Dedifferentiated amniotic fluid mesenchymal stem cell (primary cell): ENCODE data around the gene HMBS.
A peak's percentile ranks its signal among the peaks of the same experiment; 100 is the strongest.
"Not testable (repeated sequence)": the region's sequence is repeated elsewhere in the genome, so short reads cannot be mapped to it uniquely, and the experiment has no call there.

Source experiments
- DNase-seq: peaks from one replicate; pipeline ENCODE4 v3.0.0-alpha.2; 2016; ENCODE audit errors: extremely low spot score

Gene HMBS

DNA sequence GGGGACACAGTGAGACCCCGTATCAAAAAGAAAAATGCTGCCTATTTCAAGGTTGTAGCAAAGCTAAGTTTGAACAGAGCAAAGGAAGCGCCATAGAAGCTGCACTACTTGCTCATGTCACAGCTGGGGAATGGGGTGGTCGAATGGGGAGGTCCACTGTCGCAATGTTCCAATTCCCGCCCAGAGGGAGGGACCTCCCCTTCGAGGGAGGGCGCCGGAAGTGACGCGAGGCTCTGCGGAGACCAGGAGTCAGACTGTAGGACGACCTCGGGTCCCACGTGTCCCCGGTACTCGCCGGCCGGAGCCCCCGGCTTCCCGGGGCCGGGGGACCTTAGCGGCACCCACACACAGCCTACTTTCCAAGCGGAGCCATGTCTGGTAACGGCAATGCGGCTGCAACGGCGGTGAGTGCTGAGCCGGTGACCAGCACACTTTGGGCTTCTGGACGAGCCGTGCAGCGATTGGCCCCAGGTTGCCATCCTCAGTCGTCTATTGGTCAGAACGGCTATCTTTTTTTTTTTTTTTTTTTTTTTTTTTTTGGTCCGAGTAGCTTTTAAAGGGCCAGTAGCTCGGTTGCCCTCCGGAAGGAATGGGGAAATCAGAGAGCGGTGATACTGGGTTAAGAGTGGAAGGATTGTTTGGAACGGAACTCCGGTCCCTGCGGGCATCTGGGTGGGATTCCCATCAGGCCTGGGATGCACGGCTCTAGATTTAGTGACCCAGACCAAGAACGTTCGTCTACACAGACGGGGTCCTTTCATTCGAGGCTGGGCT lies at the start of gene HMBS:
Gene HMBS, plus strand, starts transcription at position 219 of the 774 bp plus-strand sequence. Its CDS starts 153 bp downstream, at position 372.
- DNase-seq, result peak; percentile 89

DNA sequence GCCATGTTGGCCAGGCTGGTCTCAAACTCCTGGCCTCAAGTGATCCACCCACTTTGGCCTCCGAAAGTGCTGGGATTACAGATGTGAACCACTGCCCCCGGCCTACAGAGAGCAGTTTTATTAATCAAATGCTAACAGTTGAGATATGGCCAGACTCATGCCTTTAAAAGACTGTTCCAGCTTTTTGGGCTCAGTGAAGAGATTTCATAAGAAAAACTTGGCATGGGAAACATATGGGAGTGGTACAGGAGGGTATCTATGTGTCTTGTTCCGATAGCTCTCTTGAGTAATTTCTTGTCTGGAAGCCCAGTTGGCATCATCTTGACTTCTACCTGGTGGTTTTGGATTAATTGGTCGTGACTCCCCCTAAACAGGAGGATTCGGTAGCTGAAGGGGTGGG lies 45.8 kb upstream of the HMBS start:
- DNase-seq, result no peak

DNA sequence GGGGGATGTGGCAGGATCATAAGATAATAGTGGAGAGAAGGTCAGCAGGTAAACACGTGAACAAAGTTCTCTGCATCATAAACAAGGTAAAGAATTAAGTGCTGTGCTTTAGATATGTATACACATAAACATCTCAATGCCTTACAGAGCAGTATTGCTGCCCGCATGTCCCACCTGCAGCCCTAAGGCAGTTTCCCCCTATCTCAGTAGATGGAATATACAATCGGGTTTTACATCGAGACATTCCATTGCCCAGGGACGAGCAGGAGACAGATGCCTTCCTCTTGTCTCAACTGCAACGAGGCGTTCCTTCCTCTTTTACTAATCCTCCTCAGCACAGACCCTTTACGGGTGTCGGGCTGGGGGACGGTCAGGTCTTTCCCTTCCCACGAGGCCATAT lies 45.2 kb upstream of the HMBS start:
- DNase-seq, result not testable (repeated sequence)

DNA sequence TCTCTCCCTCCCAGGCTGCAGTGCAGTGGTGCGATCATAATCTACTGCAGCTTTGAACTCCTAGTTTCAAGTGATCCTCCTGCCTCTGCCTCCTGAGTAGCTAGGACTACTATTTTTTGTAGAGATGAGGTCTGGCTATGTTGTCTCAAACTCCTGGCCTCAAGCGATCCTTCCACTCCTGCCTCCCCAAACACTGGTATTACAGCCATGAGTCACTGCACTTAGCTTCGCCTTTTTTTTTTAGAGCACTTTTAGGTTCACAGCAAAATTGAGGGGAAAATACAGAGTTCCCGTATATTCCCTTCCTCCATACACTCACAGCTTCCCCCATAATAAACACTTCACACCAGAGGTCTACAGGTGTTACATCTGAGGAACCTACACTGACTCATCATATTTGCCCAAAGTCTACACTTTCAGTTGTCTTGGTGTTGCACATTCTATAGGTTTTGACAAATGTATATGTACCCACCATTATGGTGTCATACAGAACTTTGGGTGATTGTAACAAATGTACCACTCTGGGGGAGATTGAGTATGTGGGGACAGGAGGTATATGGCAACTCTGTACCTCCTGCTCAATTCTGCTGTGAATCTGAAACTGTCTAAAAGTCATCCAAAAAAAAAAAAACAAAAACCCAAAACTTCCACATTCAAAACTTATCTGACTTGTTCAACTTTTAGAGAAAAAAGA lies 42.7 kb upstream of the HMBS start:
- DNase-seq, result no peak

DNA sequence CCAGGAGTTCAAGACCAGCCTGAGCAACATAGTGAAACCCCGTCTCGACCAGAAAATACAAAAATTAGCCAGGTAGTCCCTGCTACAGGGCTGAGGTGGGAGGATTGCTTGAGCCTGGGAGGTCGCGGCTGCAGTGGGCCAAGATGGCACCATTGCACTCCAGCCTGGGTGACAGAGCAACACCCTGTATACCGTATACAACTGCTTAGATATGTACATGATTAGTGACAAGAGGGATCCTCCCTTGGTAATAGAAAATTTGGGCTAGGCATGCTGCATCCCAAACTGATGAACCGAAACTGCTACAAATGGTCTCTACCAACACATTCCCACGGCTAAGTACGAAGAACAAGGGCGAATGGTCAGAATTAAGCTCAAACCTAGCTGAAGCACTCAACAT lies 41.8 kb upstream of the HMBS start:
- no peak for DNase-seq

DNA sequence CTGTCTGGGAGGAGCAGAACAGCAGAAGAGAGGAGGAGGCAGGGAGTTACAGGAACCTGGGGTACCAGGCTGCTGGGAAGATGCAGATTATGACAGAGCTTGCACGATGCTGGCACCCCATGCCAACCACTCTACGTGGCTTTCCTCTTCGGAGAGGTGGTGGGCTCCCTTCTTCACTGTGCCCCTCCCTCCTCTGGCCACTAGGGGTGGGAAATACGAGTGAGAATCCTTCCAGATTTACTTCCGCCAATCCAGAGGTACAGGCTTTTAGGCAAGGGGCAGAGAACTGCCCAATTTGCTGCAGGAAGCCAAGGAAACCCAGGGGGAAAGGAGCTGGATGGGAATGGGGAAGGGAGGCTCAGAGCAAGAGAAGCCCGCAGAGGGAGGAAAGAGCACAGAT lies 40.0 kb upstream of the HMBS start:
- DNase-seq, result no peak

DNA sequence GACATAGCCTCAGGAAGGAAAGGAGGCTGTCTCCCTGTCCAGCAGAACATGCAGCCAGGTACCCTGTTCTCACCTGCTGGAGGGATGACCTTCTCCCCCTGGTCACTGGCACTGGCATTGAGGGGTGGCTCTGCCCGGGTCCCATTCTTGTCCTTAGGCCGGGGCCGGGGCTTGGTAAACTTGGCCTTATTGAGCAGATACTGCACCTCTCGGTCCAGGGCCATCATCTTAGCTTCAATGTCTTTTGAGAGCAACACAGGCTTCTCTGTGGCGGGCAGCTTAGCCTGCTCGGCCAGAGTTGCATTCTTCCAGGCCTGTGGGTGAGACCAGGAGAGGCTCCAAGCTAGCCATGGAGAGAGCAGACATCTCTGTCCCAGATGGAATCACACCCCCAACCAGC lies 38.2 kb upstream of the HMBS start:
- DNase-seq, result no peak

DNA sequence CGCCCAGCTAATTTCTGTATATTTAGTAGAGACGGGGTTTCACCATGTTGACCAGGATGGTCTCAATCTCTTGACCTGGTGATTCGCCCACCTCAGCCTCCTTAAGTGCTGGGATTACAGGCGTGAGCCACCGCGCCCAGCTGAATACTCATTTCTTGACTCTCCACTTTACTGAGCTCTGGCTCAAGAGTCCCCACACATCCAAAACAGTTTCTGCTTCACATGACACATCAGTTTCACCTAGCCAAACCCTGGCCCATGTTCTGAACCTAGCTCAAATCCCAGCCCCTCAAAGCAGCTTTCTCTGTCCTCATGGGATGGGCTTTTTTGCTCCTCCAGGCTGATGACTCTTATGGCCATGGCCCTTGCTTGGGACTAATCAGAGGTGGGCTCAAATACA lies 37.5 kb upstream of the HMBS start:
- no peak for DNase-seq

DNA sequence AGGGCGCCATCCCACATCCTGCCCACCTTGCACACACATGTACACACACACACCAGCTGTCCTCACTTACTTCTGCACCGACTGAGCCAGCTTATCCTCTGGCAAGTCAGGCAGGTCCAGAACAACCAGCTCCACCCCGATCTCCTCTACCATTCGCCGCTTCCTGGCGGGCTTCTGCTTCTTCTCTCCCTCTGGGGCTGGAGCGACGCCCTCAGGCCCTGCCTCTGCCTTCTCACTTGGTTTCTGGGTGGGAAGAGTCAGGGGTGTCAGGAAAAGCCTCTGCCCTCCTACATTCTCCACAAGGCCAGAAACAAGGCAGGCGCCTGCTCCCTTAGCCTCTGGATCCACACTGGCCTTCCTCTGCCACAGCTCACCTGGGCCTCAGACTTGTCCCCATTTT lies 36.0 kb upstream of the HMBS start:
- no peak for DNase-seq

DNA sequence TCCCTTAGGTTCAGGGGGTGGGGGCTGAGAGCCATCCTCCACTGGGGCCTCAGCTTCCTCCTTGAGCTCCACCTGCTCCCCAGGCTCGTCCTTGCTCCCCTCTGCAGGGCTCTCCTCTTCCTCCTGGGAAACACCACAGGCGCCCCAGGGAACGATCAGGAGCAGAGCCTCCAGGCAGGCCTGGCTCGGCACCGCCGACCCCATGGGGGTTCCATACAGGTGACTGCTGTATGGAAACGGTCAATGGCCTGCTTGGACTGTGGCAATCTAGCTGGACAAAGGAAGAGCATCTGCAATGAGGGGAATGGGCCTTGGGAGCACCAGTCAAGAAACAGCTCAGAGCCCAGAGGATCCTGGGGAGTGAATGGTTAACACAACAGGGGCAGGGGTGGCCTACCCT lies 35.6 kb upstream of the HMBS start:
- DNase-seq, result no peak

DNA sequence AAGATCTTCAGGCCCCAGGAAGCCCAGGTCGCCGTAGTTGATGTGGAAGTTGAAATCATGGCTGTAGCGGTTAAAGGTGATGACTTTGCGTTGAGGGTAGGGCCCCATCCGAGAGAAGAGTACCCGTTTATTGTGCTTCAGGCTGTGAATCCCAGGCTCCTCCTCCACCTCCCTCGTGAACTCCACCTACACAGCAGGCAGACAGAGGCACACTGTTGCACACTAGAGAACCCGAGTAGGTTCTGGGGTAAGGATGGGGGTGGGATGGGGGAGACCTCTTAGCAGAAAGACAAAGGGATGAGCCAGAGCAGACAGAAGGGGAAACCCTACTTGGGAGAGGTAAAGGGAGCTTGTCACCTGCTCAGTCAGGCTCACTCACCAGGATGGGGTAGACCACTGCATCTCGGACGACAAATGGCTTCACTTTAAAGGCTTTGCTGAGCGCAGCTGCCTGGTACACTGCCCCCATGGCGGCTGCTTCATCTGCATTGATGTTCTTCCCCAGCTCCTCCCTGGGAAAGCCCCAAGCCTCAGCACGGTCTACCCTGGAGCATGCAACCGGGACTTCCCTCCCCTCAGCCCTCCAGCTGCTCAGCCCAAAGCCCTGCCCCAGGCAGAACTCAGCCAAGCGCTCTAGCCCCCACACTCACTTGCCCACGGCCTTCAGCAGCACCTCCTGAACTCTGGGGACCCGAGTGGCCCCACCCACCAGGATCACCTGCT lies 33.1 kb upstream of the HMBS start:
- no peak for DNase-seq

DNA sequence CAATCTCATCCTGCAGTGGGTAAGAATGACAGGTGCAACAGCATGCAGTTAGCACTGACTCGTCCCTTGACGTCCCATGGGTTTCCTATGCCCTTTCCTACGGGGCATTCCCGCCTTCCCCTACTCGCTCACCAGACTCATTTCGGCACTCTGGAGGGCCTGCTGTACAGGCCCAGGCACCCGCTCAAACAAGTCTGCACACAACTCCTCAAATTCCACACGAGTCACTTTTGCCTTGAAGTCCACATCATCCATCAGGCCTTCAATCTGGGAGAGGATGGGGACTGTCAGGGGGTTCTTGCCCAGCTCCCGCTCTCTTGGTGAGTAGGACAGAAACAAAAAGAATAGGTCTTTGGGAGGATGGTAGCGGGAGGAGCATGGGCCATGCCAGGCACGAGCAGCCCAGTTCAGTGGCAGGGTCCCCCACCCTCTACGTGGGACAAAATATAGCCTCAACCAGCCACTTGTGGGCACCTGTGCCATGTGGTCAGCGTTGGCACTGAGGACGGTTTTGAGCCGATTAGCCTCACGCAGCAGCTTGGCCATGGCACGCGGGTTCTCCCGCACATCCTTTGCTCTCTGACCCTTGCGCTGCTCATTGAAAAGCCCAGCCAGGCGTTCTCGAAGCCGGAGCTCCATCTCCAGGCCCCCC lies 32.4 kb upstream of the HMBS start:
- DNase-seq, result no peak

DNA sequence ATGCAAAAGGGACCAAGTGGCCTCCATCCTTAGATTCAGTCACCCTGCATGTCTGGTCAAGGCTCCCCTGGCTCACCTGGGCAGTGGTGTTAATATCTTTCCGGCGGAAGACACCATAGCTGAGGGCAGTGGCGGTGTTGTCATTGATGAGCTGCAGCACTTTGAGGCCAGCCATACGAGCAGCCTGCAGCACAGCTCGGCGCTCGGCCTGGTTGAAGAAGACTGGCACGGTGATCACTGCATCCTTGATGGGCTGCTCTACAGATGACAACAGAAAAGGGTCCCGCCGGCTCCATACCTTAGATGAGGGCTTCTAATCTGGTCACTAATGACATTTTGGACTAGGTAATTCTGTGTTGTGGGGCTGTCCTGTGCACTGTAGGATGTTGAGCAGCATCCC lies 30.3 kb upstream of the HMBS start:
- no peak for DNase-seq

DNA sequence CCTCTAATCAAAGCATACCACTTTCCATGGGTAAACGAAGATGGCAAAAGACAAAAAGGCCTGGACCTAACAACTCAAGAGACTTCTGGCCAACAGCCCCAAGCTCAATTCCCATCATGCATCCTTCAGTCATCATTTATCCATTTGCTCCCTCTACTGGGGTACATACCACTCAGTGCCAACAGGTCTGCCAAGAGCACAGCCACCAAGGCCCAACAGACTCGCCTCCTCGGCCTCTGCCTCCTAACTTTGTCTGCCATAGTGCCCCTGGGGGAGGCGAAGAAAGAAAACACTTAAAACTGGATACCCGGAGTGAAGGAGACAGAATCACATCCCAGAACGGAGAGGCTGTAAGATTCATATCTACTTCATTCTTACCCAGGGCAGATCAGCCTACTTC lies 28.8 kb upstream of the HMBS start:
- no peak for DNase-seq

DNA sequence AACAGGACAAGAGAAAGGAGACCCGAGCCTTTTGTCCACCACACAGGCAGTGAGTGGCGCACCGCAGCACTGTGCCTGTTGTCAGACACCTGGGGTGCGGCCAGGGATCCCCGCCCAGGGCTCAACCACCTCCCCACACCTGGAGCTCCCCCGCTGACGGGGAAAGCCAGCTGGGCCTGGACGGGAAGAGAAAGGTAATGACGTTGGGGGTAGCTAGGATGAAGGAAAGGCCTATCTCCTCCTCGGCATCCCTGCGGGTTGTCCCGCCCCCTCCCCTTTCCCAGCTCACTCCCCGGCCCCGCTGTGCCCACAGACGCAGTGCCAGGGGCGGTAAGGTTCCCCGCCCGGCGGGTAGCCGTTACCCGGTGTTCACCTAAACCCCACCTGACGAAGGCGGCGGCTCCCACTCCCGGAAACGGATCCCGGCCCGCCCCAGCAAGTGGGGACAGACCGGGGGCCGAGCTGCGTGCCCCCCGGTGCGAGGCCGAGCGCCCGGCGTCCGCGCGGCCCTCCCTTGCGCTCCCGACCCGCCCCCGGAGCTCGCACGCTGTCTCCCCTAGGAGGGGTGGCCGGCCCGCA lies 28.2 kb upstream of the HMBS start:
- DNase-seq, result no peak

DNA sequence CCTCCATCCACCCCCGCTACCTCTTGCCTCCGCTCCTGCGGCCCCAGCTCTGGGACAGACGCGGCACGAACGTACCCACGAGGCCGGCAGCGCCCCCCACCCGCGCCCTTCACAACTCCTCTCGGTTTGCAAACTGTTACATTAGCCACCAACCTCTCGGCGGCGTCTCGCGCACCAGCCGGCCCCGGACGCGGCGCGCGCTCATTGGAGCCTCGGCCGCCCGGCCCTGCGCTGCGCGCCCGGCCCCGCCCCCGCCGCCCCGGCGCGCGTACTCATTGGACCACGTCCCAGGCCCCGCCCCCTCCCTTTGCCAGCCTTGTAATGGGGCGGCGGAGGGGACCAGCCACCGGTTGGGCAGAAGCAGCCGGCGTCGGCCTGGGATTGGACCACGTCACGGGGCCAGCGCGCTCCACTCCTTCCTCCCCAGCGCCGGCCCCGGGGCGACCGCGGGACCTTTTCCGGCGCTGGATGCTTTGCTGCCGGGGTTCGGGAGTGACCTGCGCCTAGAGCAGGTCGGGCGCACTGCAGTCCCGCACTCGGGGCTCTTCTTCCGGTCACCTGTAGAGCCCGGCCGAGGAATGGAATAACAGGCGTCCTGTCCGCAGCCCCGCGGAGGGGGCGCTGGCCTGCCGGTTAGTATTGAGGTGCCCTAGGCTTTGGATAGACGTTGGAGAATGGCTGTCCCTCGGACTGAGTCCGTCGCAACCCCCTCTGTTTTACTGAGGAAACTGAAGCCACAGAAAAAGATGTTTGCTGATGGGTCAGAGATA lies 27.5 kb upstream of the HMBS start, which contains the start of gene HYOU1:
Gene HYOU1, minus strand, starts transcription at position 206 of the 770 bp plus-strand sequence. CDS start 1,045 bp downstream, outside the sequence.
- peak; percentile 96 for DNase-seq

DNA sequence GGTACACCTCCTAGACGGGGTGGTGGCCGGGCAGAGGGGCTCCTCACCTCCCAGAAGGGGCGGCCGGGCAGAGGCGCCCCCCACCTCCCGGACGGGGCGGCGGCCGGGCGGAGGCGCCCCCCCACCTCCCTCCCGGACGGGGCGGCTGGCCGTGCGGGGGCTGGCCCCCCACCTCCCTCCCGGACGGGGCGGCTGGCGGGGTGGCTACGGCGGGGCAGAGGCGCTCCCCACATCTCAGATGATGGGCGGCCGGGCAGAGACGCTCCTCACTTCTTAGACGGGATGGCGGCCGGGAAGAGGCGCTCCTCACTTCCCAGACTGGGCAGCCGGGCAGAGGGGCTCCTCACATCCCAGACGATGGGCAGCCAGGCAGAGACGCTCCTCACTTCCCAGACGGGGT lies 25.6 kb upstream of the HMBS start:
- not testable (repeated sequence) for DNase-seq

DNA sequence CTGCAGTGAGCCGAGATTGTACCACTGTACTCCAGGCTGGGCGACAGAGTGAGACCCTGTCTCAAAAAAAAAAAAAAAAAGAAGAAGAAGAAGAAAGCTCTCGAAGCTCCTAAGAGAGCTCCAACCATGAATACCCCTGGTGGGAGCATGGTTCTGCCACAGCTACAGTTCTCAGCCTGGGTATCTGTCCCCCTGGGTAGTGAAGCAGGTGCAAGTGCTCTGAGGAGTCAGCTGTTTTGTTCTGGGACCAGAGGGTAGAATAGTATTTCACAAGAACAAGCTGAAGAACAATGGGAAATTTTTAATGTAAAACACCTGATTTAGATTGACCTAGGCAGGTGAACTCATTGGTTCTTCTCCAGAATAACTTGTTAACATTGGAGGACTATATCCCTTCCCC lies 23.4 kb upstream of the HMBS start:
- DNase-seq, result no peak

DNA sequence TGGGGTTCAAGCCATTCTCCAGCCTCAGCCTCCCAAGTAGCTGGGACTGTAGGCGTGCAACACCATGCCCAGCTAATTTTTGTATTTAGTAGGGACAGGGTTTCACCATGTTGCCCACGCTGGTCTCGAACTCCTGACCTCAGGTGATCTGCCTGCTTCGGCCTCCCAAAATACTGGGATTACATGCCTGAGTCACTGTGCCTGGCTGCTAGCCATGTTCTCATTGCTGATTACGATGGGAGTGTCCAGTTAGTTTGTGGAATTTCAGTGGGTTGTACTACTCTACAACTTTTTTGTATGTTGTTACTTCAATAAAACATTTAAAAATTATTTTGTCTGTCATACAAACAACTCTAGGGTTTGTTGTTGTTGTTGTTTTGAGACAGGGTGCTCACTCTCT lies 21.9 kb upstream of the HMBS start:
- DNase-seq, result peak; percentile 57

DNA sequence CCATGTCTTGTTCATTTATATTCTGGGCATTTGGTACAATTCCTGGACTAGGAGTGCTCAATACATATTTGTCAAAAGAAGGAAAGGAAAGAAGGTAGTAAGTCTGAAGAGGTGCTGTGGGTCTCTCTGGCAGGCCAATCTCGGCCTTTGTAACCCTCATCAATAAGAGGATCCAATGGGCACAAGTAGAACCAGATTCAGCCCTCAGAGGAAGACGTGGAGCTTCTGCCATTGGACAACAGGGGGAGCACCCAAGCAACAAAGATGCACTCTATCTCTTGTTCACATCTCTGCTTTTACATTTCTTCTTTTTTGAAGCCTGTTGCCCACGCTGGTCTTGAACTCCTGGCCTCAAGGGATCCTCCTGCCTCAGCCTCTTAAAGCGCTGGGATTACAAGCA lies 19.3 kb upstream of the HMBS start:
- DNase-seq, result no peak
